ENCODE measurements around the gene DNAJB11. TPM values are rescaled to one million over a fixed set of nuclear protein-coding genes. Genes with fewer than 3 reads are reported as not detected.
"Not testable (repeated sequence)": the region's sequence is repeated elsewhere in the genome, so short reads cannot be mapped to it uniquely, and the experiment has no call there.

Gene DNAJB11
- total and polyA plus RNA-seq, 8 donors: 17.0 to 62.1 (median 31.9) TPM

- no peak for TF ChIP-seq POLR2A (IDR thresholded peaks at IDR 0.05)
- TF ChIP-seq POLR2AphosphoS5 (IDR thresholded peaks at IDR 0.05): no peak
- no peak for TF ChIP-seq EP300 (IDR thresholded peaks at IDR 0.05)
- no peak for TF ChIP-seq CTCF (IDR thresholded peaks at IDR 0.05)
- peaks cover 0 to 4% (median 0%) of the 10 kb centered on the region in 3 donors for H3K27me3 ChIP-seq
- no peaks in the 10 kb centered on the region for H3K9me3 ChIP-seq
- peaks cover 0 to 4% (median 0%) of the 10 kb centered on the region in 4 donors for H3K4me1 ChIP-seq
- no peak overlapping the region for H3K27ac ChIP-seq
- H3K4me3 ChIP-seq: no peak overlapping the region
- DNase-seq: no peak
- H3K36me3 ChIP-seq: no peaks in the 10 kb centered on the region
- intact Hi-C loops (cut with DNase I; ENCODE audit: low total_unique reads): no loop called here
- WGBS, 5 donors: 68 to 80% (median 77%) methylated on average over 6 of the region's 6 CpGs
Observed at GRCh38 chr3:186526256-186526606, 44.3 kb upstream of the DNAJB11 start.

GRCh38 chr3:186529201-186529999 lies 41.1 kb upstream of the DNAJB11 start:
- no peak for TF ChIP-seq POLR2AphosphoS5 (IDR thresholded peaks at IDR 0.05)
- no peak for TF ChIP-seq POLR2A (IDR thresholded peaks at IDR 0.05)
- no peak for TF ChIP-seq EP300 (IDR thresholded peaks at IDR 0.05)
- no peak for TF ChIP-seq CTCF (IDR thresholded peaks at IDR 0.05)
- intact Hi-C loops (cut with DNase I; ENCODE audit: low total_unique reads): no loop called here
- peaks cover 0 to 4% (median 0%) of the 10 kb centered on the region in 4 donors for H3K4me1 ChIP-seq
- no peak overlapping the region for H3K4me3 ChIP-seq
- H3K36me3 ChIP-seq: no peaks in the 10 kb centered on the region
- H3K27ac ChIP-seq: no peak overlapping the region
- no peaks in the 10 kb centered on the region for H3K9me3 ChIP-seq
- WGBS, 5 donors: 71 to 84% (median 79%) methylated on average over 11 of the region's 11 CpGs
- DNase-seq: peak in 1 of 2 donors; percentile 27
- peaks cover 0 to 4% (median 0%) of the 10 kb centered on the region in 3 donors for H3K27me3 ChIP-seq

- Histone ChIP-seq H3K27ac (no peak overlapping the region), H3K4me1 (no peaks in the 10 kb centered on the region), H3K36me3 (no peaks in the 10 kb centered on the region), H3K27me3 (peaks cover 0 to 1% (median 0%) of the 10 kb centered on the region in 3 donors), H3K4me3 (no peak overlapping the region), H3K9me3 (no peaks in the 10 kb centered on the region)
- no peak for TF ChIP-seq CTCF (IDR thresholded peaks at IDR 0.05)
- no peak for TF ChIP-seq EP300 (IDR thresholded peaks at IDR 0.05)
- no peak for TF ChIP-seq POLR2AphosphoS5 (IDR thresholded peaks at IDR 0.05)
- no peak for TF ChIP-seq POLR2A (IDR thresholded peaks at IDR 0.05)
- intact Hi-C loops (cut with DNase I; ENCODE audit: low total_unique reads): no loop called here
- no peak for DNase-seq
Observed at GRCh38 chr3:186530415-186530814, 40.1 kb upstream of the DNAJB11 start.

GRCh38 chr3:186531694-186532093 lies 38.8 kb upstream of the DNAJB11 start:
- H3K36me3 ChIP-seq; intact Hi-C loops (cut with DNase I; ENCODE audit: low total_unique reads); H3K4me1 ChIP-seq; H3K4me3 ChIP-seq; DNase-seq; H3K9me3 ChIP-seq; H3K27ac ChIP-seq; H3K27me3 ChIP-seq: not testable (repeated sequence)
- WGBS, 5 donors: 94 to 100% (median 98%) methylated on average over 3 of the region's 3 CpGs

- peak in 1 of 2 donors; percentile 20 for DNase-seq
- Histone ChIP-seq H3K4me1 (no peaks in the 10 kb centered on the region), H3K9me3 (no peaks in the 10 kb centered on the region), H3K27me3 (no peaks in the 10 kb centered on the region), H3K4me3 (no peak overlapping the region), H3K36me3 (no peaks in the 10 kb centered on the region), H3K27ac (no peak overlapping the region)
- TF ChIP-seq EP300 (IDR thresholded peaks at IDR 0.05) (no peak), POLR2A (IDR thresholded peaks at IDR 0.05) (no peak), POLR2AphosphoS5 (IDR thresholded peaks at IDR 0.05) (no peak), CTCF (IDR thresholded peaks at IDR 0.05) (no peak)
- whole genome bisulfite sequencing, 5 donors: 36 to 70% (median 44%) methylated on average over 1 of the region's 1 CpG
- intact Hi-C loops (cut with DNase I; ENCODE audit: low total_unique reads): no loop called here
Observed at GRCh38 chr3:186532598-186533072, 37.9 kb upstream of the DNAJB11 start.
